TTC549 (cell line): Measurements from ENCODE around the gene CD63.

Experiments used
- FAIRE-seq: peaks from 2 replicates; lab custom pipeline; 2012; peaks lifted over from hg19 to GRCh38; lab: Jason Lieb, UNC

CD63 gene

DNA sequence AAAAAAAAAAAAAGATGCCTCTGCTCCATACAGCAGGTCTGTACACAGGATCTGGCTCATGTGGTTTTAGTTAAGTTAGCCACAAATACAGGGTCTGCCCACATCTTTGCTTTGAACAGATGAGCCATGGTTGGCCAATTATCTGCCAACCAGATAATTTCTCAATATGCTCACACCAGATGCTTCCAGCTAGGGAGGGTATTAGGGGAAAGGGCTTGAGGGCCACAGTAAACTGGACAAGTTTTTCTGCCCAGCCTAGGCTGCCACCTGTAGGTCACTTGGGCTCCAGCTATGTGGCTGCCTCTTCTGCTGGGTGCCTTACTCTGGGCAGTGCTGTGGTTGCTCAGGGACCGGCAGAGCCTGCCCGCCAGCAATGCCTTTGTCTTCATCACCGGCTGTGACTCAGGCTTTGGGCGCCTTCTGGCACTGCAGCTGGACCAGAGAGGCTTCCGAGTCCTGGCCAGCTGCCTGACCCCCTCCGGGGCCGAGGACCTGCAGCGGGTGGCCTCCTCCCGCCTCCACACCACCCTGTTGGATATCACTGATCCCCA, 7.8 kb downstream of the CD63 start:
- FAIRE-seq: no peak

DNA sequence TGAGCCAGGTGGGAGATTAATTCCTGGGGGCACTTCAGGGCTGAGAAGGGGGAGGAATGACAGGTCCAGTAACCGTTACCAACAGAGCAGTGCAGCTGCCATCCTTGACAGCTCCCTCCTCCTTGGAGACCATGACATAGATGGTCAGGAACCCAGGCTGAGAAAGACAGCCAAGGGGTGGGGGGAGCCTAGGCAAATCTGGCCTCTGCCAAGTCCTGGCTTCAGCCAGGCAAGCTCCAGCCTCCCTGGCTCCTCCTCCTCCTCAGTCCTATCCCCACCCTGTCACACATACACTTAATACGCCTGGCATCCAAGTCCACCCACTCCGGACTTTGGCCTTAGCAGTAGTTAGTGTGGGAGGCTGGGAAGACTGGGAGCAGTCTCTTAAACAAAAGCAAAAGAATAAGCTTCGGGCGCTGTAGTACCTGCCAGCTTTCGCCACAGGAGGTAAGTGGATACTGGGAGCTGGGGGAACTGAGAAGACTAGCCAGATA, 8.7 kb downstream of the CD63 start, which contains the start of gene RDH5:
RDH5 (plus strand) TSS at position 323 of the 494 bp plus-strand sequence. CDS start 792 bp downstream, outside the sequence.
- FAIRE-seq: no peak

DNA sequence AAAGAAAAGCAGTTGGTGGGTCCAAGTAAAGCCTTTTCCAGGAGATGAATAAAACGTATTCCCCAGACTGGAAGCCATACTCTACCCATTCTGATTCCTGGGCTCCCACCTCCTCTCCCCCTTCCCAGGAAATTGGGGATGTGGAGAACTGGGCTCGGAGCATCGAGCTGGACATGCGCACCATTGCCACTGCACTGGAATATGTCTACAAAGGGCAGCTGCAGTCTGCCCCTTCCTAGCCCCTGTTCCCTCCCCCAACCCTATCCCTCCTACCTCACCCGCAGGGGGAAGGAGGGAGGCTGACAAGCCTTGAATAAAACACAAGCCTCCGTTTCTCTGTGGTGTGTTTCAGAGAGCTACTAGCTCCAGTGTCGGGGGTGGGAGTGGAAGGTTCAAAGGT, 9.4 kb downstream of the CD63 start:
- FAIRE-seq: no peak

DNA sequence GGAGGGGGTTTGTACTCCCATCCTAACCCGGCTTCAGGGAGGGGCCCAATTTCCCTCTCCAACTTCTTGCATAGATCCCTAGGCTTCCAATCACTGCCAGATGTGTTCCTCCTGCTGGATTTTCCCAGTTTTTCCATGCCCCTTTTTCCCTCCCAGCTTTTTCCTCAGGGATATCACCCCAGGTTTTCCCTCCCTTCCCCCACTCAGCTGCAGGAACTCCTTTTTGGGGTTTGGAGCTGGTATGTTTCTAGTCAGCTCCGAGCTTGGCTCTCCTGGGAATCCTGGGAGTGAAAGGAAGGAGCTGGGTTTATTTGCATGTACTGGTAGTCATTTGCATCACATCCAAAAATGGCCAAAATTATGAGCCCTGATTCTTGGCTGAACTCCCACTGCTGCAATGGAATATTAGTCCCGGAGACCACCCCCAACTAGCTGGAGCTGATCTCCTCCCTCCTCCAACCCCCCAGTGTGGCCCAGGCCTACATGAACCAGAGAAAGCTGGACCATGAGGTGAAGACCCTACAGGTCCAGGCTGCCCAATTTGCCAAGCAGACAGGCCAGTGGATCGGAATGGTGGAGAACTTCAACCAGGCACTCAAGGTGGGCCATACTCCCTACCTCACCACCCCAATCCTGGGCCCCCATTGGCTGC, 10.1 kb downstream of the CD63 start:
- no peak for FAIRE-seq

DNA sequence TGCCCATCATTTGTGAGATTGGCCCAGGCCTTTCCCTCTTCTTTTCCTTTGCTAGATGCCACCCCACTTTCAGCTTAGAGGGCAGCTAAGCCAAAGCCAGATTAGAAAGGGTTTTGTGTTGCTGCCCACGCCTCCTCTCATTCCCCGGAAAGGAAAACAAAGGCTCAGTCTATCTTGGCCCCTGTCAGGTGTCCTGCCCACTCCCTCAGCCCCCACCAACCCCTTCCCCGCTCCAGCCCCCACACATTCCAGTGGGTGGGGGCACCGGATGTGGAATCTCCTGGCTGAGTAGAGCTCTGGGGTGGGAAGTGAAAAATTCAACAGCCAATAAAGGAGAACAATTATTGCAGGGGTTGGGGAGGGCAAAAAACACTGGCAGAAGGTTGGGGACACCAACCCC, 10.8 kb downstream of the CD63 start:
- no peak for FAIRE-seq

DNA sequence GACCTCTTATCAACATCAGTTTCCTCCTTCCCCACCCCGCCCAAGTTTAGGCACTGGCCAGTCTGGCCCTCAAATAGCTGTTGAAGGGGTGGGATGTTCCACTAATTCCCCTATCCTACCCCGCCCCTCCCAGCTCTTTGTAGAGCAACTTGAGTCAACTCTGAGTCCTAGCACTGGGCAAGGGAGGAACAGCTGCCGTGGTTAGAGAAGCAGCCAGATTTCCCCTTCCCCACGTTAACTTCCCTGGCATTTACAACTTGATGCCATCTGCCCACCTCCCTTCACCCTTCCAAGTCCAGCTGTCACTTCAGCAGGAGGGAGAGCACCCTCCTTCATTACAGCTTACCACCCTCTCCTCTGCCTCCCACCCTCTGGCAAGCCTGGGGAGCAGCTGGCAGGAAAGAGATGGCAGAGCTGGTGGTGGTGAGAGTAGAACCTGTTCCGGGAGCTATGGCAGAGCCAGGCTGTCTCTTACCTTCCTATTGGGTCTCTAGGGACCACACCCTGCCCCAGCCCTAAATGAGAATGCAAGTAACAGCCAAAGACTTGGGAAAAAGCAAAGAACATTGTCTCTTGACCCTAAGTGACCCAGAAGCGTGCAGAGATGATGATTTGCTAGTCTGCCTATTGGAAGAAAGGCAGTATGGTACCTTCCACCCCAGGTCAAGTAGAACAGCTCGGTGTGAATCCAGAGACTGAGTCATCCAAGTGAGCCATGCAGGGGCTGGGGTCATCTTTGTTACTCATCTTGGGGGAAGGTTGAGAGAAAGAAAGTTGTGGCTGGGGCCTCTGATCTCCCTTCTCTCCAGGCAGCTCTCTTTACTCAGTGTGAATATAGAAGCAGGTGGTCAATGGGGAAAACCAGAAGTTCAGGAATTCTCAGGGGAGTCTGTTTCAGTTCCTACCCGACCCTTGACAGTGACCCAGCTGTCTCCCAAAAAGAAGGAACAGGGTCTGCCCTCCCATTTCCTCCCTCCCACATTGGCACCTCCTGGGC, 11.5 kb downstream of the CD63 start:
- no peak for FAIRE-seq

DNA sequence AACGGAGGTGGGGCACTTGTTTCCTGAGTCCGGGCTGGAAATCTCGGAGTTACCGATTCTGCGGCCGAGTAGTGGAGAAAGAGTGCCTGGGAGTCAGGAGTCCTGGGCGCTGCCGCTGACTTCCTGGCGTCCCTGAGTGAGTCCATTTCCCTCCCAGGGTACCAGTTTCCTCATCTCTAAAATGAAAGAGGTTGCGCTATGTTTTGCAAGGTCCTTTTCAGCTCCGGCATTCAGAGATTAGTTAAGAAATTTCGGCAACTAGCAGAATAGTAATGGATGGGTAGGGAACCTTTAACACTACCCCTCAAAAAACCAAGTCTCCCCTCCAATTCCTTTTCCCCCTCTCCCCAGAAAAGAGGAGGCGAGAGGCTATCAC, 12.2 kb downstream of the CD63 start:
- no peak for FAIRE-seq

DNA sequence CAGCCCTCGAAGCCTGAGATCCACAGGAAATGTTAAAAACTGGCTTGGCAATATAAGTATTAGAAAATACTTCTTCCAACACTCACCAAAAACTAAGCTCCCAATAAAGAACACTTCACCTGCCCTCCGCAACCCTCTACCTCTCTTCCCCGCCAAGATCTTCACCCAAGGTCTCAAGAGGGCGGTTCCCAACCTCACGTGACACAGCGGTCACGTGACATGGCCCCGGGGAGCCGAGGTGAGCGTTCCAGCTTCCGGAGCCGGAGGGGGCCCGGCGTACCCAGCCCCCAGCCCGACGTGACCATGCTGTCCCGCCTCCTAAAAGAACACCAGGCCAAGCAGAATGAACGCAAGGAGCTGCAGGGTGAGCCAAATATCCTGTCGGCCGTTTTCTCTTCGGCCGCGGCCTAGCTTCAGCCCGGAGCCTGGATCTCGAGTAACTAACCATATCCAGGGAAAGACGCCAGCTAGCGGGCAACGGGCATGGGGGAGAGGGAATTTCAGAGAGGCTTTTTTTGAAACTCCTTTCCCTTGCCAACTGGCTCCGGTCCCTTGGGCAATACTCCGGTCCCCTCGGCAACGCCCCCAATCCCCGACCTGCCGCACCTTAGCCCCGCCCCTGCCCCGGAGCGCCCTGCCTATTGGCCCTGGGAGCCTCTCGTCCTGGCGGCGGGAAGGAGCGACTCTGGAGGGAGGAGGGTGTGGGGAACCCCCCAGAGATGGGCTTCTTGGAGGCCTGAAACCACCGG, 12.8 kb downstream of the CD63 start, which contains the start of gene BLOC1S1:
BLOC1S1 (plus strand) TSS at position 214 of the 749 bp plus-strand sequence; CDS start at position 220, 6 bp downstream.
- no peak for FAIRE-seq

DNA sequence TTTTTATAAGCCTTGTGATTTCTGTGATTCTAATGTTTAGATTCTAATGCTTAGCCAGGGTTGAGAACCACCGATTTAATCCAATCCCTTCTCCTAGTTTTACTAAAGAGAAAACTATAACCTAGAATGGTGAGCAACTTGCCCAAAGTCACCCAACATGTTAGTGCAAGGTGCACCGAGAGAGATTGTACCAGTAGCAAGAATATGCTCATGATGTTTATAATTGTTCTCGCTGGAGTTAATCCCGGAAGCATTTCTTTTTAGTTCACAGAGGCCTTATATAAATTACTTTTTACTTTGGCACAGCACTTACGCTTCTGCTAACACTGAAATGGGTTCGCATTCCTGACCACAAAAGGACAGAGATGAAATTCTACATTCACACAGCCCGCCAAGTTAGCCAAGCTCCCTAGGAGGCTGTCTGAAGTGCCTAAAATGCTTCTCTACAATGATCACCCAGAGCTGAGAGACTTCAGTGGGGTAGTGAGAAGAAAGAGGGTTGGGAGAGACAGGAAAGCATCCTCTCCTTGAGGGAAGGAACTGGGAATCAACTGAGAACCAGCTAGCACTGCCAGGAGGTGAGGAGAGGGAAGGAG, 13.5 kb downstream of the CD63 start:
- FAIRE-seq: no peak

DNA sequence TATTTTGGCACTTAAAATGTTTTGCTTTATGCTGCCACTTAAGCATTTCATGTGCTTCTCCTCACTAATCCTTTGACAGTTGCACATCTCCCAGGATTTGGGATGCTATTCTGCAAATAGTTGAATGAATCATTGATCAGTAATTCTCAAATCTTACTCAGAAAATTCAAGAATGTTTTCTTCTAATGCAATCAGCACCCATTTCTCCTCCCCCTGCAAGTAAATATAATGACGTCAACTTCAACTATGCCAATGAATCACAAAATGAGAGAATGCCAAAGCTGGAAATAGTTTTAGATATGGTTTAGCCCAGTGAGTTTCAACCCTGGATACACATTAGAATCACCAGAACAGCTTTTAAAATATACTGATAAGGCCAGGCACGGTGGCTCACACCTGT, 15.1 kb downstream of the CD63 start:
- no peak for FAIRE-seq

DNA sequence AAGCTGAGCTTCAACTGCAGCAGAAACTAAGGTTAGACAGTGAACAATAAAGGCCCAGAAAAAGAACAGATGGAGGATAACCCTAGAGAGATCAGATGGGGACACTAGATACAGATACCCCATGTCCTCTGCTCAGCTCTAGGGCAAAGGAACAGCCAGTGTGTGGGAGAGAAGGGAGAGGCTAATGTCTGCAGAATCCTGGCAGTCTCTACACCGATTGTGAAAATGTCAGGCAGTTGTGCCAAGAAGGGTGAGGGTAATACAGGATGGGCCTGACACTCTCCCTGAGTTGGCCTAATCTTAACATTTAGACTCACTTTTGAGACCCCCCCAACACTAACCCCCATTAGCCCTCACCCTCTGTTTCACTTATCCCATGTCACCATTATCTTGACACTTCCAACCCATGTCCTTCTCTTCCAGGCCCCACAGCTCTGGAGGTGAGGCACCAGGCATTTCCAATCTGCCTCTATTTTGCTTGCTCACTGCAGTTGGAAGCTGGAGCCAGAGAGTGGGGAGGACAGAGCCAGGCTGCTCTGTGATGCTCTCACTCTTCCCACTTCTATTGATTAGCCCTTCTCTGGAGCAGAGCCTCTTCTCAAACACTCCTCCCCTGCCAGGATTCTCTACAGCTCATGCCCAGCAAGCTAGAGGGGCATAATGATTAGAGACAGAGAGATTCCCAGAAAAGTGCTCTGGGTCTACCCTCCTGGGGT, 16.0 kb downstream of the CD63 start:
- no peak for FAIRE-seq

DNA sequence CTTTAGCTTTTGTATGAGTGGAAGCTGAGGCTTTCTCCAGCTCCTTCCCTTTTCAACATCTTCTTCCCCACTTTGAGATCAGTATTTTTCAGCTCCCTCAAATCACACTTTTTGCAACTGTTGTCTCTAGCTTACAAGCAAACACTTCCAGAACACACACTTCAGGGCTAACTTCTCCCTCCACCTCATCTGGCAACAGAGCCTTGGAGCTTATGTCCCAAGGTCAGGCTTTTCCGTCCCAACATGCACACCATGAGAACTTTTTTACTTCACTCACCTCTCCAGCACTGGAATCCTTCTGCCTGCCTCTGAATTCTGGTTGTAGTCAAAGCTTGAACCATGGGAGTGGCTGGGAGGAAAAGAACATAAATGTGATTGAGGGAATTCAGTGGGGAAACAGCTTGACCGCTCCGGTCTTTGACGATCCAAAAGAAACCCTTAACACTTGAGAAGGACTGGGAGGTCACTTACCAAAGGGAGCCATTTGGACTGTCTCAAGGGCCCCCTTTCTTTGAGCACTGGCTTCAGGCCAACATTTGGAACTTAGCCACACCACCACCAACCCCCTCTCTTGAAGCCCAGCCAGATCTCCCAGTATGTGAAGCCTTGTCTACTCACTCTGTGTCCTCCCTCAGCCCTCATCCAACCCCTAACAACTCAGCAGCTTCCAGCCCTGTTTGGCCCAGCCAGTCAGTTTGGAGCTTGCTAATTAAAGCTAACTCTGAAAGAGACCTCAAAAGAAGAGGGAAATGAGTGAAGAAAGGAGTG, 16.8 kb downstream of the CD63 start:
- FAIRE-seq: no peak

DNA sequence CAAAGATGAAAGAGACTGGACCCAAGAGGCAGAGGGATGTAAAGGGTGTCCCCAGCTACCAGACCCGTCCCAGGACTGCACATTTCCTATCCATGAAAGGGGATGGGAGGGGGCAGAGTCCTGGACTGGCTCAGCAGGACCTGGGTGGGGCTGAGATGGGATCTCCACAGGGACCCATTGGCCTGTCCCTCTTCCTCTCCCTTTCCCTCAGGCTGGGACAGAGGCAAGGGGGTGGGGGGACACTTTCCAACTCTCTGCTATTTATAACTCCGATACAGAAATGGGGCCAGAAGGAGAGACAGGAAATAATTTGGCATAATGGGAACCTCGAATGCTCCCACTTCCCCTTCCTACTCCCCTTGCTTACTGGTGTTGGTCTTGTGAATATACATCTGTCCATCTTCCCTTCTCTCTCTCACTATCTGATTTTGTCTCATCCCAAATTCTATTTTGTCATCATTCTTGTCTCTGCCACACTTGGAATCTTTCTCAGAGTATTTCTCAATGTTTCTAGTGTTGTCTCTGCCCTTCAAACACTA, 20.0 kb downstream of the CD63 start:
- no peak for FAIRE-seq

DNA sequence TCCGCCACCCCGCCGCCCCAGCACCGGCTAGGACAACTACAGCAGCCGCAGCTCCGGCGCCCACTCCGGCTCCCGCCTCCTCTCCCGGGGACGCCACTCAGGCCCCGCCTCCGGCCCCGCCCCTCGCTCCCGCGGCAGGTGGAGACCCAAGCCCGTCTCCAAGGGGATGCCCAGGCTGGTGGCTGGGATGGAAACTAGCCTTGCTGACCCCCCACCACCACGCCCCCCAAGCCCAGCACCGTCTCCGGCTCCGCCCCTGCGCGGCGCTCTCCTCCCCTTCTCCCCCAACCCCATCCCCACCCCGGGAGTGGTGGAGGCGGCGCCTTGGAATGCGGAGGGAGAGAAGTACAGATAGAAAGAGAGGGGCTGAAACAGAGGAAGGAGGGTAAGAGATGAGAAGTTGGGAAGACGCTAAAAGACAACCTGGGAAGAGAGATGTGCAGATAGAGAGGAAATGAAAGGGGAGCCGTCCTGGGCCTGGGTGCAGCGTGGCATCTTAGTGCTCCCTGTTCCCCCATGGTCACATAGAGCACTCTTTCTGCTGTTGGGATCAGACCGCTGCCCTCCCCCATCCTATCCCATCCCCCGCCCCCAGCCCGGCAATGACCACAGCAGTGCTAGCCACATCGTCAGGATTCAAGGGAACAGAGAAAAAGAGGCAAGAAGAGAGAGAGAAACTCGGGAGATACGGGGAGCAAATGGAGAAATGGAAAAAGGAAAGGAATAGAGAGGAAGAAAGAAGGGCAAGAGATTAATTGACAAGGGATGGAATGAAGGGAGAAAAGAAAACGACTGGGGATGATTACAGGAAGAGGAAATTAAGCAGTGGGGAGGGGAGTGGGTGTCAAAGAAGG, 20.7 kb downstream of the CD63 start, which contains the start of gene ITGA7:
ITGA7 (minus strand) TSS at position 64 of the 854 bp plus-strand sequence. CDS start 222 bp downstream, outside the sequence.
- no peak for FAIRE-seq

DNA sequence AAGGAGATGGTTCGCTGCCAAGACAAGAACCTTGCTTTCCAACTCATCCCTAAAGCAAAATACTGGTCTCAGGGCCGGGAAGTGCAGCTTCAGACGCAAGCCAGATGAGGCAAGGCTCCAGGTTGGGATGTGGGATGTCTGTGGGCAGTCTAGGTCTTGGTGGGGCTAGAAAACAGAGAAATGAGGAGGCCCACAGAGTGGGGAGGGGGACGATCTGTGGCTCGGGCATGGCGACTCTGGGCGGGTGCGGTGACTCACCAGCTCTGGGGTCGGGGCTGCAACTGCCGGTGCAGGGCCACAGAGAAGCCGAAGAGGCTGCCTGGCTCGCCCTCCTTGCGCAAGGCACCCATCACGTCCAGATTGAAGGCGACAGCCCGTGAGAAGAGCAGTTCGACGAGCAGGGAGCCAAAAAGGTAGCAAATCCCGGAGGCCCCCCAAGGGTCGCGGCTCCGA, 21.6 kb downstream of the CD63 start:
- FAIRE-seq: no peak

DNA sequence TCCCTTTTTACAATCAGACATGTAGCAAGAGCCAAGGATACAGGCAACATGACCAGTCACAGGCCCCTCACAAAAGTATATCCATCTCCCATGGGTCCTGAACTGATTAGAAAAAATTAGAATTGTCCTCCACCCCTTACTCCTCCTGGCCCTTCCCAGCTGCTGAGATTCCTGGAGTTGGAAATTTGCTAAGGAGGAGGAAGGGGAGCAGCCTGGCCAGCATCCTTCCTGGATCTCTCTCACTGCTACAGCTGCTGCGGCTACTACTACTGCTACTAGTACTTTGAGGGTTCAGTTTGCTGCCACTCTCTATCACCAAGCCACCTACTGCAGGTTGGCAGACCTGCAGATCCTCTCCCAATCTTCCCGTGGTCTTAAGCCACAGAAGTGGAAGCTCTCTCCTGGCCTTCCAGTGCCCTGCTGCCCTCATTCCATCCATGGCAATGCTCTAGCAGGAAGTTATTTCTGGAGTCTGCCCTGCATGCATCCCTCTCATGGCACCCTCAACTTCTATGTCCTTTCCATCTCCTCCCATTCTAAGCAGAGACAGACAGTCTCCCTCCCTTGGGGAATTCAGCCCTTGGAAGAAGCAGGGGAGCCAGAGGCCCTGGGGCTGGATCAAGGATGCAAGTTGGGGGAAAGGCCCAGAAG, 22.1 kb downstream of the CD63 start:
- FAIRE-seq: no peak

DNA sequence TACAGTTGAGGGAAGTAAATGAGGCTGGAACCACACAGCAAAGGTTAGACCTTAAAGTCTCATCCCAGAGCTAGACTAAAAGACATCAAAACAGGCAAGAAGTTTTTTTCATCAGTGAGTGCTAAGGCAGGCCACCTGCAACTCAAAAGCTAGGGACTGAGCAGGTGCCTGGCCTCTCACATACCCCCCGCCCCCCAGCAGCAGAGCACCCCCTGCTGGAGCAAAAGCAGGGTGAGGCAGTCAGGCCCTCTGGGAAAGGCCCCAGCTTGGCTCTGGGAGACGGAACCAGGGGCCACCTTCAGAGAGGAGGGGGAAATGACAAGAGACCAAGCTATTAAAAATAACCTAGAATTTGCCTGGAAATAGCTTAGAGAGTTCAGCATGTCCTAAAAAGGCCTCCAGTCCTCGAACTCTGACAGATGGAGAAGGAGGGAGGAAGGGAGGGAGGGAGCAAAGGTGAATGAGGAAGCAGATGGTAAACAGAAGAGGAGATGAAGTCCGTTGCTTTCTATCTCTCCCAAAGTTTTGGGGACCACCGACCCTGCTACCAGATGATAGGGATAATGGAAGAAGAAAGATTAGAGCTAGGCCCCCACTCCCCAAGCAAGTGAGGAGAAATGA, 22.9 kb downstream of the CD63 start:
- no peak for FAIRE-seq
